NCI-H2029 treated with DMSO at 0.1 percent for 48 hours (cell line): ENCODE data around the gene ARID2.

Experiments
- DNase-seq: peaks from one replicate; lab custom pipeline; 2025; lab: John Stamatoyannopoulos, UW

ARID2 gene

GRCh38 chr12:45853550-45853949 lies 124.0 kb downstream of the ARID2 start:
- no peak for DNase-seq

GRCh38 chr12:45863332-45863731 lies 133.8 kb downstream of the ARID2 start:
- no peak for DNase-seq

GRCh38 chr12:45866299-45866698 lies 136.8 kb downstream of the ARID2 start:
- DNase-seq, result no peak

DNA sequence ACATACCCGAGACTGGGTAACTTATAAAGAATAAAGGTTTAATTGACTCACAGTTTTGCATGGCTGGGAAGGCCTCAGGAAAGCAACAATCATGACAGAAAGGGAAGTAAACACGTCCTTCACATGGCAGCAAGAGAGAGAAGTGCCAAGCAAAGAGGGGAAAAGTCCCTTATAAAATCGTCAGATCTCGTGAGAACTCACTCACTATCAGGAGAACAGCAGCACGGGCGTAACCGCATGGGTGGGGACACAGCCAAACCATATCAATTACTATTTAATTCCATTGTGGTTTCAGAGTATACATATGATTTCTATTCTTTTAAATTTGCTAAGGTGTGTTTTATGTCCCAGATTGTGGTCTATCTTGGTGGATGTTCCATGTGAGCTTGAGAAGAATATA lies 142.9 kb downstream of the ARID2 start:
- DNase-seq, result no peak

- no peak for DNase-seq
Observed at GRCh38 chr12:45877069-45877468, 147.6 kb downstream of the ARID2 start.

- no peak for DNase-seq
Observed at GRCh38 chr12:45878630-45879255, 149.2 kb downstream of the ARID2 start.

DNA sequence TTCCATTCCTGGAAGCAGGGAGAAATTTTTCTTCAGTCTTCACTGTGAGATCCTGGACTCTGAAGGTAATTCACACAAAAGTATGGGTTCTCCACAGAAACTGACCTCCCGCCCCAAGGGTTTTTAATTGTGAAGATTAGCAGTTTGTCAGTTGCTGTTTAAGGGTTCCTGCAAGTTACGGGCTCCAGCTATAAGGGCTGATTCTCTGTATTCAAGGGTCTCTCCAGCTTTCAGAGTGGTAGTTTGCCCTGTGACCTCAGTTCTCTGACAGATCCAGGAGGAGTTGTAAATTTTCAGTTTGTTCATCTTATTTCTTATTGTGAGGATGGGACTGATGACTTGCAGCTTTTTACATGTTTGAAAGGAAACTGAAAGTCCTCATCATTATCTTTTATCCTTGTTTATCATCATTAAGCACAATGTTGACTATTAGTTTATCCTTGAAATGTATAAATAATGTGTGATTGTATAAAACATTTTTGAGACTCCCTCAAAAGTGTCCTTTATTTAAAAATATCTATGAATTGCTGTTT lies 149.9 kb downstream of the ARID2 start:
- no peak for DNase-seq

DNA sequence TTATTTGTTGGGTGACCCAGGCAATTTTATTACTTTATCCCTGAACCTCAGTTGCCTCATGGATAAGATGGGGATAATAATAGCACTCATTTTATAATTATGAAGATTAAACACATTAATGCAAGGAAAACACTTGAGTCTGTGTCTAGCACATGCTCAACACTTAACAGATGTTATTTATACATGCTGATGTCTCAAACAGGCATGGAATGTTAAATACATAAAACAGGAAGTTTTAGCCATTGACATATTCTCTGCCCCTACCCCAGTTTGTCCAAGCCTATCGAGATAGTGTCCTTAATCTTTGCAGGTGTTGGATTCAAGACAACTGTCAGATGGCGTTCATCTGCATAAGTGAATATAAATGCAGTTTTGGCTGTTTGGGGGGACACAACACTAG lies 151.0 kb downstream of the ARID2 start:
- no peak for DNase-seq

- DNase-seq, result no peak
Observed at GRCh38 chr12:45883187-45883586, 153.7 kb downstream of the ARID2 start.

DNA sequence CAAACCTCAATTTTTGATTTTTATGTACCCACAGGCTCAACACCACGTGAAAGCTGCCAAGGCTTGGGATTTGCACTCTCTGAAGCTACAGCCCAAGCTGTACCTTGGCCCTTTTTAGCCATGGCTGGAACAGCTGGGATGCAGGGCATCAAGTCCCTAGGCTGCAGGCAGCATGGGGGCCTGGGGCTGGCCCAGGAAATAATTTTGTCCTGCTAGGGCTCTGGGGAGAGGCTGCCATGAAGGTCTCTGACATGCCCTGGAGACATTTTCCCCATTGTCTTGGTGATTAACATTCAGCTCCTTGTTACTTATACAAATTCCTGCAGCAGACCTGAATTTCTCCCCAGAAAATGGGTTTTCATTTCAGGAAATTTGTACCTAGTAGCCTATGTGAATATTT lies 157.2 kb downstream of the ARID2 start:
- no peak for DNase-seq

GRCh38 chr12:45887544-45887943 lies 158.0 kb downstream of the ARID2 start:
- no peak for DNase-seq

GRCh38 chr12:45890276-45890675 lies 160.8 kb downstream of the ARID2 start:
- no peak for DNase-seq

GRCh38 chr12:45893240-45893639 lies 163.7 kb downstream of the ARID2 start:
- no peak for DNase-seq

DNA sequence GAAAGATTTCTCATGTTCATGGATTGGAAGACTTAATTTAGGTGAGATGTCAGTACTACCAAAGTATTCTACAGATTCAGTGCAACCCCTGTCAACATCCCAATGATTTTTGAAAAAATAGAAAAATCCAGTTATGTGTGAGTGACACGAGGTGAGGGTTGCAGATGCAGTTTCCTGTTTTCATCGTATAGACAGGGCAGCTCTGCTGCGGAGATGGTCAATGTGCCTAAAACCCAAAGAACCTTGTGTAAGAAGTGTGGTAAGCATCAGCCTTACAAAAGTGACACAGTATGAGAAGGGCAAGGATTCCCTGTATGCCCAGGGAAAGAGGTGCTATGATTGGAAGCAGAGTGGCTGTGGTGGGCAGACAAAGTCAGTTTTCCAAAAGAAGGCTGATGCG lies 166.5 kb downstream of the ARID2 start:
- no peak for DNase-seq

DNA sequence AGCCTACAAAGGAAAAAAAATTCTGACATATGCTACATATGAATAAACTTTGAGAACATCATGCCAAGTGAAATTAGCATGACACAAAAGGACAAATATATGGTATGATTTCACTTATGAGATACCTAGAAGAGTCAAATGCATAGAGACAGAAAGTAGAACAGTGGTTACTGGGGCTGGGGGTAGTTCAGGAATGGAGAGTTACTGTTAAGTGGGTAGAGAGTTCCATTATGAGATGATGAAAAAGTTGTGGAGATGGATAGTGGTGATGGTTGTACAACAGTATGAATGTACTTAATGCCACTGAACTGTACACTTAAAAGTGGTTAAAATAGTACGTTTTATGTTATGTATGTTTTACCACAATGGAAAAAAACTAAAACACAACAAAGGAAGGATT lies 168.6 kb downstream of the ARID2 start:
- DNase-seq, result no peak

DNA sequence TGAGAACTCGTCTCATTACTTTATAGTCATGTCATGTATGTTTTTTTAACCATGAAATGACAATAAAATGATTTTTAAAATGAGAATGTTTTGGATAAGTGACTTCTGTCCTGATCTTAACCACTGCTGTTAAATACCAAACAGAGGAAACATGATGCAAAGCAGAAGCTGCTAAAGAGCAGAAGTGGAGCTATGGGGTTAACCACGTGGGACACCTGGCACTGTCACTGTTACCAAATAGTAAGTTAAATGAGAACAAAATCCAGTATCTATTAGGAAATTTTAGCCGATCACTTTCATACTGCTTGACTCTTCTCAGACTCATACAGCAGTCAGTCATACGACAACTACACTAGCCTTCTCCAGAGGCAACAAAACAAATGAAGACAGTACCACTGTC lies 178.4 kb downstream of the ARID2 start:
- DNase-seq, result no peak

- no peak for DNase-seq
Observed at GRCh38 chr12:45909041-45909713, 179.7 kb downstream of the ARID2 start.

DNA sequence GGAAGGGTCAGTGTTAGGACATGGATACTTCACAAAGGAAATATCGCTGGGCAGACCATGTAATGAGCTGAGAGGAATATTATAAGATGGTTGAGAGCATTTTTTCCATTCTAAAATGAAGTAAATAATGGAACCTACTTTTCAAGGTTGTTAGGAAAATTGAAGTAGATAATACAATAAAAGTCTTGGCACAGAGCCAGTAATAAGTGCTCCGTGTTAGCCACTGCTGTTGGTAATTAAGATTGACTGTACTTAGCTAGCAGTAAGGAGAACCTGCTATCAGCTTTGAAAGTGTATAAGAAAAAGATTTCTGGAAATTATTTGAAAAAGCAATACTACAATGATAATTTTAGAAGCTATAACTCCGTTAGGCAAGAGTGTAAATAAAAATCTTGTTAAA lies 183.3 kb downstream of the ARID2 start:
- peak; percentile 18 for DNase-seq

- DNase-seq, result no peak
Observed at GRCh38 chr12:45913631-45914030, 184.1 kb downstream of the ARID2 start.

DNA sequence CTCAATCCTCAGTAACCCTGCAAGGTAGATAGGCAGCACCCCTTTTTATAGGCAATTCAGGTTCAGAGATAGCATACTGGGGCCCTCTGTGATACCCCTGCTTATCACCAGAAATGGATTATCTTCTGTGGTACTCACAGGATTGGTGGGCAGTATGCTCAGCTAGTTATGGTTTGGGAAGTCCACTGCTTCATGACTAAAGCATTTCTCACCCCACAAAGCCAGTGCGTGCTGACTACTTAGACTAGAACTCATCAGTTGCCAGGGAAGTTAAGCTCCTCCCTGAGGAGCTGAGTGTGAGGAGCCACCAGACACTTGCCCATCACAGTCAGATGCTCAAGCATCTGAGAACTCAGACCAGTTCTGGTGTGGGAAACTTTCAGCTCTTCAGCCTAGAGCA lies 184.6 kb downstream of the ARID2 start:
- DNase-seq, result no peak

DNA sequence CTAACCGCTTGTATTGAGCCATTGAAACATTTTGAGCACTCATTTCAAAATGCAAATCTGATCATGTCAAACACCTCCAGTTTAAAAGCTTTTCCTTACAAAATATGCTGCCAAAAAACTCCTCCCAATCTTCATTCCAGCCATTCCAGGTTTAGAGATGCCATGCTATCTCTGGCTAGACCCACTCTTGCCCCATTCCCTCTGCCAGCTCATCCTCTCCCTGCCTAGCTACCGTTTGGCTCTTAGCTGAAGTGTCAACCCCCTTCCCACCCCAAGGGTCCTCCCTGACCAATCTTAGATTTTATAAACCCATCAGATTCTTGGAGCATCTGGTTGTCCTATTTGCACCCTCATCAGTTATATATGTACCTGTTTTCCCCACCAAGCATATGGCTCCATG lies 185.9 kb downstream of the ARID2 start:
- no peak for DNase-seq

GRCh38 chr12:45918818-45919217 lies 189.3 kb downstream of the ARID2 start:
- DNase-seq, result no peak

GRCh38 chr12:45928309-45928708 lies 198.8 kb downstream of the ARID2 start:
- DNase-seq, result no peak

- DNase-seq, result no peak
Observed at GRCh38 chr12:45930369-45930768, 200.9 kb downstream of the ARID2 start.
